Neural progenitor cell (in vitro differentiated cells): Measurements from ENCODE around the gene COG7.

ENCODE experiments used
- CTCF ChIP-seq: fragments of 200-600 bp; sonication (generic); IDR thresholded peaks from 2 replicates; pipeline ENCODE4 v1.5.1; 2017; ENCODE audit warnings: antibody characterized with exemption, mild to moderate bottlenecking
- EZH2 ChIP-seq: fragments of 200-600 bp; sonication (generic); IDR thresholded peaks from 2 replicates; pipeline ENCODE4 v1.6.1; 2017; ENCODE audit warnings: antibody characterized with exemption, mild to moderate bottlenecking, moderate library complexity

DNA sequence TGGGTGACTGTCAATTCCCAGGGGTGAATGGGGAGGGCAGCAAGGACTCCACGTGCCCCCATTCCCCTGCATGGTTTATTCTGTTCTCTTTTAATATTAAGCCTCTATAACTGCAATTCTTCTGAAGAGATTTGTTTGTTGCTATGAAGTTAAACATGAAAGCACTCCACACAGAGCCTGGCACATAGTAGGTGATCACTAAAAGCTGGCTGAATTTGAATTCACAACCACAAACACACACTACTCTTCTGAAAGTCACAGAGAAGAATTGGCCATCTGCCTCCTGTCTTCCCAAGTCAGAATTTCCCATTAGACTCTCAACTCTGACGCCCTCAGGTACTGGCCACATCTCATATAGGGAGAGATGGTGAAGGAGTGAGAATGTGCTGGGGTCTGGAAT lies 55.5 kb downstream of the COG7 start:
- TF ChIP-seq EZH2 (no peak), CTCF (no peak)
